Fibroblast of villous mesenchyme (primary cell): ENCODE results near the gene ATXN10. TPM values are rescaled to one million over a fixed set of nuclear protein-coding genes. Genes with fewer than 3 reads are reported as not detected.

ENCODE experiments used
- DNase-seq: peaks from one replicate; pipeline ENCODE4 v3.0.0-alpha.2; 2010; ENCODE audit warnings: low read depth
- H3K4me3 ChIP-seq: 2 replicates; pipeline ENCODE4 v1.5.1; 2011; ENCODE audit warnings: low read depth, mild to moderate bottlenecking, low read length
- CTCF ChIP-seq: IDR thresholded peaks from 2 replicates; pipeline ENCODE4 v1.5.1; 2012; ENCODE audit warnings: low read depth, mild to moderate bottlenecking, low read length; ENCODE audit not compliant: insufficient read depth
- total RNA-seq: library from RNA; depleted of rRNA; stranded (reverse); fragments of >200 nt; gene quantifications from 2 replicates; pipeline ENCODE4 v1.2.3, GENCODE V29; 2012

Gene ATXN10
- total RNA-seq, 1 donor: 190 TPM

- H3K4me3 ChIP-seq: no peak overlapping the region
- TF ChIP-seq CTCF: no peak
- DNase-seq: no peak
Measured at GRCh38 chr22:45845076-45845487, 173.4 kb downstream of the ATXN10 start.

GRCh38 chr22:45846952-45847351, 175.3 kb downstream of the ATXN10 start:
- peak; percentile 26 for DNase-seq
- TF ChIP-seq CTCF: no peak
- H3K4me3 ChIP-seq: no peak overlapping the region

GRCh38 chr22:45848904-45849303, 177.3 kb downstream of the ATXN10 start:
- no peak for DNase-seq
- TF ChIP-seq CTCF: no peak
- no peak overlapping the region for H3K4me3 ChIP-seq

GRCh38 chr22:45852826-45853225, 181.2 kb downstream of the ATXN10 start:
- DNase-seq: no peak
- TF ChIP-seq CTCF: no peak
- H3K4me3 ChIP-seq: no peak overlapping the region

- TF ChIP-seq CTCF: no peak
- no peak for DNase-seq
- H3K4me3 ChIP-seq: no peak overlapping the region
Measured at GRCh38 chr22:45855961-45856360, 184.3 kb downstream of the ATXN10 start.

- no peak for DNase-seq
- H3K4me3 ChIP-seq: no peak overlapping the region
- no peak for TF ChIP-seq CTCF
Measured at GRCh38 chr22:45857519-45857918, 185.9 kb downstream of the ATXN10 start.
